HG03097 (cell line): ENCODE measurements around the gene HENMT1.
"Not testable (repeated sequence)": the region's sequence is repeated elsewhere in the genome, so short reads cannot be mapped to it uniquely, and the experiment has no call there.

Experiments used
- ATAC-seq: cut with Tn5 transposase; IDR thresholded peaks from one replicate; pipeline ENCODE4 v1.9.1; 2021; ENCODE audit not compliant: unreplicated experiment, low FRiP score

Gene HENMT1

GRCh38 chr1:108678706-108679105 lies 17.8 kb upstream of the HENMT1 start:
- ATAC-seq: no peak

GRCh38 chr1:108671143-108671542 lies 10.2 kb upstream of the HENMT1 start:
- no peak for ATAC-seq

DNA sequence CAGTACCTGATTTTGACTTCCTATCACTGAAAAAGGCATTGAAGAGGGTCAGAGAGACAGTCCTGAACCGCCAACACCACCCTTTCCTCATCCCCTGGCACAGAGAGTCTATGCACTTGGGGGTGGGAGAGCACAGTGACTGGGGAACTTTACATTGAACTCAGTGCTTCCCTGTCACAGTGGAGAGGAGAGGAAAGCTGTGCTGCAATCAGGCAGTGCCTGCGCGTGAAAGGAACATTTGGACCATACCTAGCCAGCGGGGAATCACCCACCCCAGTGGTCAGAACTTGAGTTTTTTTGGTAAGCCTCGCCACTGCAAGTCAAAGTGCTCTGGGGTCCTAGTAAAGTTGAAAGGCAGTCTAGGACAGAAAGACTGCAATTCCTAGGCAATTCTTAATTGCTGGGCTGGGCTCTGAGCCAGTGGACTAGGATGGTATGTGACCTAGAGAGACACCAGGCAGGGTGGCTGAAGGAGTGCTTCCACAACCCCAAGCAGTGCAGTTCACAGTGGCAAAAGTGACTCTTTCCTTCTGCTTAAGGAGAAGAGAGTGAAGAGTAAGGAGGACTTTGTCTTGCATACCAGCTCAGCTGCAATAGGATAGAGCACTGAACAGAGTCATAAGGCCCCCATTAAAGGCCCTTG lies 9.4 kb upstream of the HENMT1 start:
- no peak for ATAC-seq

GRCh38 chr1:108669679-108670078 lies 8.8 kb upstream of the HENMT1 start:
- no peak for ATAC-seq

DNA sequence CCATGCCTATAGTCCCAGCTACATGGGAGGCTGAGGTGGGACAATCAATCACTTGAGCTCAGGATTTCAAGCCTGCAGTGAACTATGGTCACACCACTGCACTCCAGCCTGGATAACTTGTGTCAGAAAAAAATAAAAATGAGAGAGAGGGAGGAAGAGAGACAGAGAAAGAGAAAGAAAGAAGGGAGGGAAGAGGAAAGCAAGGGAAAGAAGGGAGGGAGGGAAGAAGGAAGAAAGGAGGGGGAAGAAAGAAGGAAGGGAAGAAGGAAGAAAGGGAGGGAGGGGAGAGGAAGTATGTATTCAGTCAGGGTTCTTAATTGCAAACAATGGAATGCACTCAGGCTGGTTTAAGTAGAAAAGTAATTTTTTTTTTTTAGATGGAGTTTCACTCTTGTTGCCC lies 7.9 kb upstream of the HENMT1 start:
- ATAC-seq: no peak

DNA sequence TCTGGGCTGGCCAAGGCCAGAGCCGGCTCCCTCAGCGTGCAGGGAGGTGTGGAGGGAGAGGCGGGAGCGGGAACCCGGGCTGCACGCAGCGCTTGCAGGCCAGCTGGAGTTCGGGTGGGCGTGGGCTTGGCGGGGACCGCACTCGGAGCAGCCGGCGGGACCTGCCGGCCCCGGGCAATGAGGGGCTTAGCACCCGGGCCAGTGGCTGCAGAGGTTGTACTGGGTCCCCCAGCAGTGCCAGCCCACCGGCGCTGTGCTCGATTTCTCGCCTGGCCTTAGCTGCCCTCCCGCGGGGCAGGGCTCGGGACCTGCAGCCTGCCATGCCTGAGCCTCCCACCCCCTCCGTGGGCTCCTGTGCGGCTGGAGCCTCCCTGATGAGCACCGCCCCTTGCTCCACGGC lies 6.5 kb upstream of the HENMT1 start:
- not testable (repeated sequence) for ATAC-seq

- ATAC-seq: no peak
Measured at GRCh38 chr1:108665771-108666170, 4.9 kb upstream of the HENMT1 start.

DNA sequence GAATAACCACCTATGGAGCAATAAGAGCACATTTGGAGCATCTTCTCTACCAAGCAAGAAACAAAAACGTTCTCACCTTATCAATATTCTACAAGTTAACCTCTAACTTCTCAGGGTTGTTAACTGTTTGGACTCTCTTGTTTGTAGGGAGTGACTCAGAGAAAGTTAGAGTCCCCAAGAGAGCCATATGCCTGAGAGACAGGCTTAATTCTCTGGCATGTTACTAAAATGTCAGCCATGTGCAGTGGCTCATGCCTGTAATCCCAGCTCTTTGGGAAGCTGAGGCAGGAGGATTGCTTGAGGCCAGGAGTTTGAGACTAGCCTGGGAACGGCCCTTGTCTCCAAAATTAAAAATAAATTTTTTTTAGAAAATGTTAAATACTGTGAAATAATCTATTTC lies 4.2 kb upstream of the HENMT1 start:
- no peak for ATAC-seq

DNA sequence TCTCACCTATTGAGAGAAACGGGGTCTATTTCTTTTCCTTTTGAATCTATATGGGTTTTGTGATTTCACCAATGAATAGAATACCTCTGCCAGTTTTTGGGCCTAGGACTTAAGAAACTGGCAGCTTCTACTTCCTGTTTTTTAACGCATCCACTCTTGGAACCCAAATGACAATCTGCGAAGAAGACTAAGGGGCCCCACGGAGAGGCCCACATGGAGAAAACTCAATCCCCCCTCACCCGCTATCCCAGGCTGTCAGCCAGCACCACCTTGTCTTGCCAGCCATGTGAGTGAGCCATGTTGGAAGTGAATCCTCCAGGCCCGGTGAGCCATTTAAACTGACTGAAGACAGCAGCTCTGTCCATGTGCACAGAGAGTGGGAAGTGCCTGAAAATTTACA lies 3.6 kb upstream of the HENMT1 start:
- no peak for ATAC-seq

DNA sequence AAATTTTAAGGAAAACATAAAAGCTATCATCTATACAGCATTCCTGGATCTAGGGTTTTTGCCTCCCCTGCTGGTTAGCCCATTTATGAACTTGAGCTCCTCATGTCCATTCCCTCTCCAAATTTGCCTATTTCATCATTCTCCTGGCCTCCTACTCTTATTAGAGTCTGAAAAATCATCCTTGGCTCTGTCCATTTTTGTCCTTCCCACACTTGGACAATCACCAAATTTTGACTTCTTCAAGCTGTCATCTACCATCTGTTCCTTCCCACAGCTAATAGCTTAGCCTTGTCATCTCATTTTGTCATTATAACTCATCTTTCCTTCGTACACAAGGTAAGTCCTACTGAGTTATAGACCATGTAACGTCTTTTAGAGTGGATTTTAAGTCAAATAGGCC lies 2.2 kb upstream of the HENMT1 start:
- ATAC-seq: no peak

DNA sequence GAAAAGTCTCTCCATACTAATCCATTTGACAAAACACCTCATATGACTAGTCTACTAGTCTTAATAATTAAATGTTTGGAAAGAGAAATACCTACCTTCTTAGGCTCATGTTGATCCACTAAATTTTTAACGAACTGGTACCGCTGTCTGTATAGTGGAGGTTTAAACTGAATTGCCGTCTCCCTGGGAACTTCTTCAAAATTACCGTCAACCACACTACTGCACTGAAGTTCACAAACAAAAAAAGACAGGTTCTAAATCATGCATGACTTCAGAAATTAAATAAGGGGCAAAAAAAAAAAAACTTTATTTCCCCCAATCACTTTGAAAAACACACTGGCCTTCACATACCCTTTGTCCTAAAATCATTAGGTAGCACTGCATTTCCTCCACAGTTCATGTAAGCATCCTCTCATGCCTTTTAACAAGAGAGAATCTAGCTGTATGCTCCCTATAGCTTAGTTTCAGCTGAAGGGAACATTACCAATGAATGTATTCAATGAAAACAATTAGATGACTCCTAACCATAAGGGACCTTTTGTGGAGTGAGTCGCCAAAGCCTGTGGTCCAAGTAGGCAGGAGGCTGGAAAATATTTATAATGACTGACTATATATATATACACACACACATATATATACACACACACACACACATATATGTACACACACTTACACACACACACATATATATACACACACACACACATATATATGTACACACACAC lies 3.4 kb downstream of the HENMT1 start:
- no peak for ATAC-seq

GRCh38 chr1:108653431-108654105 lies 7.3 kb downstream of the HENMT1 start:
- ATAC-seq: no peak

DNA sequence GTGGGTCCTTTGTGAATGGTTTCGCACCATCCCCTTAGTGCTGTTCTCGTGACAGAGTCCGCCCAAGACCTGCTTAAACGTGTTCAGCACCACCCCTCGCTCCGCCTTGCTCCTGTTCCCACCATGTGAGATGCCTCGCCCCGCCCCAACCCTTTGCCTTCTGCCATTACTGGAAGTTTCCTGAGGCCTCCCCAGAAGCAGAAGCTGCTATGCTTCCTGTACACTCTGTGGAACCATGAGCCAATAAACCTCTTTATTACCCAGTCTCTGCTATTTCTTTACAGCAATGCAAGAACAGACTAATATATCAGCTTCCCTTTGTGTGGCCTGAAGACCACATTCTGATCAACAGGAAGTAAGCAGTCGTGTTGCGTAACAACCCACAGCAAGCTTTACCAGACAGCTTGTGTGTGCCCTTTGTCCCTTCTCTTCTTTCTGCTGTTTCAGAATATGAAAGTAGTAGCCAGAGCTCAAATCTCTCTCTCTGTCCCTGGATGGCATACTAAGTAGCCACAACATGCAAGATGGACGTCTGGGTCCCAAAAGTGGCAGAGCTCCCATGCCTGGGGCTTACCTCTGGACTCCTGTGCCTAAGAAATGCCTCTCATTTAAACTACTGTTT lies 14.1 kb downstream of the HENMT1 start:
- ATAC-seq: peak; percentile 74

DNA sequence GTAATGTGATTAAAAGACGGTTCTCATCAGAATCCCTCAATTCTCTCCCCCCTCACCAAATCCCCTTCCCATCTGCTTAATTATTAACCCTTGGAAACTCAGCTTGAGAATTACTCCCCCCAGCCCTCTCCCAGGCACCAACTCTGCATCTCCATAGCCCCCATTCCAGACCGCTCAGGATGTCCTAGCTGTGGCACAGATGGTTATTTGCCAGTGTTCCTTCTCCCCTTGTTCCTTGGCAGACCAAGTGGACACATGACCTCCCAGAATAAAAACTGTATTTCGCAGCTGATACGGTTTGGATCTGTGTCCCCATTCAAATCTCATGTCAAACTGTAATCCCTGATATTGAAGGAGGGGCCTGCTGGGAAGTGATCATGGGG lies 14.6 kb downstream of the HENMT1 start:
- ATAC-seq: no peak

GRCh38 chr1:108645564-108646184 lies 15.2 kb downstream of the HENMT1 start:
- no peak for ATAC-seq

- ATAC-seq: no peak
Measured at GRCh38 chr1:108644984-108645383, 15.9 kb downstream of the HENMT1 start.

DNA sequence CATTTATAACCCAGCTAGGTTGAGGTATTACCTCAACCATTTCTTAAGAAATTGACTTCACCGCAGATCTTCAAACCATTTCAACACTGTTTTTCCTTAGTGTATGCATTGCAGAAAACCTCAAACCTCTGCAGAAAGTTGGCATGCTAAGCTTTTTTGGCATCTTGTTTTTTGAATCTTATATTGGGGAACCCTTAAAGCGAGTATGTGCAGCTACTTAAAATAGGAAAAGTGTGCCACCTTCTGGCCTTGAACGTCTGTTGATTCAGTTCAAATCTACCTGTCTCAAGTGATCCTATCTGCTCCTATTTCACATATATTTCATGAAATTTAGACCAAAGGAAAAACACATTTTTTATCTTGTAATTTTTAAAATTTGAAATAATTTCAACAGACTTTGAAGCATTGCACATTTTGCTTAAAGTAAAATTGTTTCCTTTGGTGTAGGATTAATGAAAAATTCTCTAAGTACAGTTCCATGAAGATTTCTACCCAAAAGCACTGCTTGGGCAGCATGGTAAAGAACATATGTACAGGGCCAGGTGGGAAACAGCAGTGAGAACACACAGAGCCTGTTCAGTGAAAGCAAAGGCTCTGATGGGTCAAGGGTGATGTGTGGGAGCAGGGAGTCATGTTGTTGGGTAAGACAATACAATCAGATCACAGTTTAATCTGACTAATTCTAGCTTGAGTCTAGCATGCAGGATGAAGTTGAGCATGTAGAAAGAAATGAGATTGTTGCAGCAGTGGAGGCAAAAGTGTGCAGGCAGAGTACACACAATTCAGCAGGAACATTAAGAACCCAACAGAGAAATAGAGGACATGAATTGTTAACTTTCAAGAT lies 17.2 kb downstream of the HENMT1 start:
- ATAC-seq: no peak

GRCh38 chr1:108640863-108641262 lies 20.0 kb downstream of the HENMT1 start:
- ATAC-seq: not testable (repeated sequence)

DNA sequence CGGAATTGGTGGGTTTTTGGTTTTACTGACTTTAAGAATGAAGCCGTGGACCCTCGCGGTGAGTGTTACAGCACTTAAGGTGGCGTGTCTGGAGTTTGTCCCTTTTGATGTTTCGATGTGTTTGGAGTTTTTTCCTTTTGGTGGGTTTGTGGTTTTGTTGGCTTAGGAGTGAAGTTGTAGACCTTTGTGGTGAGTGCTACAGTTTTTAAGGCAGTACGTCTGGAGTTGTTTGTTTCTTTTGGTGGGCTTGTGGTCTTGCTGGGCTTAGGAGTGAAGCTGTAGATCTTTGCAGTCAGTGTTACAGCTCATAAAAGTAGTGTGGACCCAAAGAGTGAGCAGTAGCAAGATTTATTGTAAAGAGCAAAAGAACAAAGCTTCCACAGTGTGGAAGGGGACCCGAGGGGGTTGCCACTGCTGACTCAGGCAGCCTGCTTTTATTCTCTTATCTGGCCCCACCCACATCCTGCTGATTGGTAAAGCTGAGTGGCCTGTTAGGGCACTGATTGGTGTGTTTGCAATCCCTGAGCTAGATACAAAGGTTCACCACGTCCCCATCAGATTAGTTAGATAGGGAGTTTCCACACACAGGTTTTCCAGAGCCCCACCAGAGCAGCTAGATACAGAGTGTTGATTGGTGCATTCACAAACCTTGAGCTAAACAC lies 20.9 kb downstream of the HENMT1 start:
- ATAC-seq: no peak

DNA sequence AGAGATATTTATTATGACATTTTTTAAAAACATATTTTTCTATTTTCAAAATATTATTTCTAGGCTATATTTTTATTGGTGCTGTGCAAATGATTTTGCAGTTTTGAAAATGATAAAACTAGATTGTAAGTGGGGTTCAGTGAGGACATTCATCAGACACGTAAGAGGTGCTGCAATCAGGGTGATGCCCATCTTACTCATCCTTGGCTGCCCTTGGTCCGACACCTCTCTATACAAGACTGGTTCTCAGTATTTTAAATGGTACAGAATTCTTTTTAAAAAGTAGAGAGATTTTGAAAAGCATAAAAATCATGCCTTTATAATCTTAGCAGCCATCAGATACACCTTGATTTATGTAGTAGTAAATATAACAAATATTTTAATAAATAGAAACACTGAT lies 24.0 kb downstream of the HENMT1 start:
- no peak for ATAC-seq
